HepG2 (cell line): ENCODE results near the gene TRDN. TPM values are rescaled to one million over a fixed set of nuclear protein-coding genes. Genes with fewer than 3 reads are reported as not detected.

Experiments used
- ATAC-seq: fragments of 200-7000 bp; cut with Tn5 transposase; 3 replicates; pipeline ENCODE4 v1.9.1; 2020; ENCODE audit warnings: mild to moderate bottlenecking, moderate library complexity
- BruUV-seq: library from RNA; stranded (reverse); fragments of 400-500 nt; replicated peaks from 2 replicates; lab custom pipeline; 2021; lab: Mats Ljungman, UMichigan
- CTCF ChIA-PET: fragments of 300-600 bp; formaldehyde crosslinking; extraction: SDS; loops from one replicate; lab custom pipeline; 2021; ENCODE audit warnings: low total read pairs, inconsistent platforms, low intra/inter-chr PET ratio; lab: Yijun Ruan, JAX
- POLR2A ChIA-PET: fragments of 350-600 bp; sonication (Branson Sonifier 250); formaldehyde crosslinking; loops from one replicate; lab custom pipeline; 2020; ENCODE audit warnings: antibody characterized with exemption, inconsistent platforms; lab: Yijun Ruan, JAX
- DNase-seq: peaks from one replicate; pipeline ENCODE4 v3.0.0-alpha.2; 2015; ENCODE audit warnings: low spot score
- FAIRE-seq: peaks from 3 replicates; lab custom pipeline; 2011; peaks lifted over from hg19 to GRCh38; lab: Jason Lieb, UNC
- H2AFZ ChIP-seq: one replicate; pipeline ENCODE4 v1.6.1; 2011; ENCODE audit warnings: low read length, inconsistent platforms
- H3K27ac ChIP-seq: fragments of 300-600 bp; 3 replicates; pipeline ENCODE4 v1.8.0; 2011; ENCODE audit warnings: mixed run types, mild to moderate bottlenecking, mixed read lengths, low read length, inconsistent platforms; ENCODE audit not compliant: insufficient read depth; ENCODE audit errors: extremely low read length
- H3K27me3 ChIP-seq, 2 experiments: fragments of 200-600 bp in 1 of 2; 2 replicates in 1 of 2; 3 replicates in 1 of 2; pipeline versions ENCODE4 v1.6.0 to v1.8.0; 2011; ENCODE audit warnings: low read length in 2 of 2, mild to moderate bottlenecking in 2 of 2, moderate library complexity in 2 of 2, inconsistent platforms in 1 of 2; ENCODE audit not compliant: insufficient read depth in 2 of 2, control insufficient read depth in 1 of 2
- H3K36me3 ChIP-seq, 2 experiments: fragments of 200-600 bp in 1 of 2; replicated peaks in 1 of 2; 2 replicates in 1 of 2; 3 replicates in 1 of 2; pipeline versions ENCODE4 v1.5.1 to v1.8.0; 2011; ENCODE audit warnings: low read length in 2 of 2, inconsistent platforms in 1 of 2; ENCODE audit not compliant: insufficient read depth in 2 of 2, control insufficient read depth in 1 of 2
- H3K4me1 ChIP-seq: 2 replicates; pipeline ENCODE4 v1.5.1; 2012; ENCODE audit warnings: low read length, inconsistent platforms; ENCODE audit not compliant: insufficient read depth
- H3K4me2 ChIP-seq: 2 replicates; pipeline ENCODE4 v1.6.0; 2011; ENCODE audit warnings: low read depth, low read length, inconsistent platforms
- H3K4me3 ChIP-seq, 3 experiments: fragments of 200-600 bp in 1 of 3; sonication (generic), shearing (Covaris generic) in 1 of 3; replicated peaks in 1 of 3; 2 replicates each; pipeline ENCODE4 v1.5.1; 2011 to 2016; ENCODE audit warnings: low read length in 3 of 3, inconsistent platforms in 2 of 3, low read depth in 2 of 3, mild to moderate bottlenecking in 2 of 3, control low read depth in 1 of 3, mixed read lengths in 1 of 3; ENCODE audit not compliant: insufficient read depth in 1 of 3
- H3K79me2 ChIP-seq: one replicate; pipeline ENCODE4 v1.6.1; 2011; ENCODE audit warnings: low read length, inconsistent platforms; ENCODE audit not compliant: insufficient read depth
- H3K9ac ChIP-seq: 2 replicates; pipeline ENCODE4 v1.6.0; 2011; ENCODE audit warnings: mild to moderate bottlenecking, low read depth, low read length, inconsistent platforms; ENCODE audit not compliant: insufficient read depth
- H3K9me3 ChIP-seq: 2 replicates; pipeline ENCODE4 v1.5.1; 2012; ENCODE audit warnings: mild to moderate bottlenecking, low read length
- H4K20me1 ChIP-seq: 2 replicates; pipeline ENCODE4 v1.6.0; 2011; ENCODE audit warnings: inconsistent platforms, mild to moderate bottlenecking, low read length, moderate library complexity; ENCODE audit not compliant: insufficient read depth
- AHDC1 ChIP-seq: sonication (generic); formaldehyde crosslinking; IDR thresholded peaks from 2 replicates; pipeline ENCODE4 v1.5.1; 2020; ENCODE audit warnings: mild to moderate bottlenecking, missing genetic modification reagents, borderline replicate concordance
- CTCF ChIP-seq: sonication (generic); formaldehyde crosslinking; IDR thresholded peaks from 2 replicates; pipeline ENCODE4 v1.5.0; 2020; ENCODE audit warnings: mild to moderate bottlenecking, missing genetic modification reagents, moderate library complexity
- GABPA ChIP-seq, 2 experiments: IDR thresholded peaks; 2 replicates each; pipeline ENCODE4 v1.6.1; 2011 to 2016; ENCODE audit warnings: low read depth in 2 of 2, low read length in 1 of 2, missing biosample characterization in 1 of 2, missing genetic modification characterization in 1 of 2
- KDM5B ChIP-seq: sonication (generic); formaldehyde crosslinking; IDR thresholded peaks from 2 replicates; pipeline ENCODE4 v1.4.0; 2020; ENCODE audit warnings: missing genetic modification reagents, mild to moderate bottlenecking, borderline replicate concordance
- MAFF ChIP-seq: IDR thresholded peaks from 2 replicates; pipeline ENCODE4 v1.6.1; 2011; ENCODE audit warnings: low read depth, low read length, improper control_type of control experiment
- MAFK ChIP-seq, 2 experiments: IDR thresholded peaks in 1 of 2; conservative IDR thresholded peaks in 1 of 2; 2 replicates each; pipeline ENCODE4 v1.6.1; 2011; ENCODE audit warnings: improper control_type of control experiment in 2 of 2, low read length in 2 of 2
- MTF1 ChIP-seq: sonication (generic); formaldehyde crosslinking; IDR thresholded peaks from 2 replicates; pipeline ENCODE4 v1.5.0; 2020; ENCODE audit warnings: missing genetic modification reagents
- RFX3 ChIP-seq: IDR thresholded peaks from 2 replicates; pipeline ENCODE4 v1.6.1; 2016; ENCODE audit warnings: missing biosample characterization, missing genetic modification reagents
- RFXAP ChIP-seq: sonication (generic); formaldehyde crosslinking; IDR thresholded peaks from 2 replicates; pipeline ENCODE4 v1.4.0; 2020; ENCODE audit warnings: missing genetic modification reagents, borderline replicate concordance
- TOPORS ChIP-seq: sonication (generic); formaldehyde crosslinking; IDR thresholded peaks from 2 replicates; pipeline ENCODE4 v1.8.0; 2023; ENCODE audit warnings: mild to moderate bottlenecking, missing genetic modification reagents
- TRIM24 ChIP-seq: sonication (generic); formaldehyde crosslinking; IDR thresholded peaks from 2 replicates; pipeline ENCODE4 v1.8.0; 2022; ENCODE audit warnings: mild to moderate bottlenecking, missing genetic modification reagents
- ZSCAN29 ChIP-seq: sonication (generic); formaldehyde crosslinking; conservative IDR thresholded peaks from 2 replicates; pipeline ENCODE4 v1.4.0; 2020; ENCODE audit warnings: mild to moderate bottlenecking, missing genetic modification reagents
- WGBS: methylation state at CpG from one replicate; pipeline ENCODE4 v1.1.6; 2017; ENCODE audit warnings: low lambda C conversion rate; 5-methylcytosine and 5-hydroxymethylcytosine counted together
- in situ Hi-C: cut with HindIII; loops from 2 replicates; pipeline ENCODE4 v1.10.0; 2017; ENCODE audit warnings: low pct_unique_long_range_greater_than_20kb; ENCODE audit not compliant: extremely low pct_ligation_motif_present
- intact Hi-C: fragments of 100-400 bp; cut with micrococcal nuclease; formaldehyde crosslinking; loops from one replicate; pipeline ENCODE4 v1.10.0; 2022; ENCODE audit not compliant: unreplicated experiment
- polyA plus RNA-seq, 8 experiments: library from polyadenylated mRNA; depleted of rRNA in 3 of 8; stranded (reverse) in 7 of 8; unstranded in 1 of 8; fragments of >200 nt; fragmentation: Illumina TruSeq in 4 of 8; extraction: Trizol in 4 of 8; gene quantifications; 2 replicates each; pipeline versions ENCODE4 v1.2.1 to v1.2.3, GENCODE V29; 2011 to 2016; ENCODE audit warnings: low read depth in 4 of 8, missing spikeins in 1 of 8, mixed read lengths in 1 of 8; ENCODE audit not compliant: insufficient read depth in 1 of 8
- total RNA-seq, 5 experiments: library from RNA; depleted of rRNA; stranded (reverse); fragments of >200 nt; fragmentation: Illumina TruSeq; extraction: Trizol; gene quantifications; 2 replicates each; pipeline ENCODE4 v1.2.3, GENCODE V29; 2016; ENCODE audit warnings: low read depth in 1 of 5

The TRDN gene
- total and polyA plus RNA-seq, 2 of the 13 experiments (the other 11 are each of a cell fraction or from before 2014, with no cell fraction given): not detected

GRCh38 chr6:123508290-123508689 is 128.5 kb downstream of the TRDN start (continued):
- TF ChIP-seq GABPA (IDR thresholded peaks at IDR 0.05; ENCODE audit: low read depth, low read length) (no peak), GABPA (CRISPR knock-in tag; IDR thresholded peaks at IDR 0.05; ENCODE audit: low read depth) (no peak), ZSCAN29 (CRISPR knock-in tag) (no peak), RFX3 (CRISPR knock-in tag) (no peak), MTF1 (CRISPR knock-in tag) (no peak), CTCF (no peak)

GRCh38 chr6:123507582-123507981 is 129.2 kb downstream of the TRDN start:
- intact Hi-C loops: no loop called here
- no peak overlapping the region for H3K4me3 ChIP-seq
- no peaks in the 10 kb centered on the region for H3K79me2 ChIP-seq
- H3K36me3 ChIP-seq: no peaks in the 10 kb centered on the region
- H3K9me3 ChIP-seq: no peaks in the 10 kb centered on the region
- H4K20me1 ChIP-seq: no peaks in the 10 kb centered on the region
- in situ Hi-C loops: no loop called here
- CTCF ChIA-PET: no interaction called here
- BruUV-seq: no TSS peak
- WGBS: 2% methylated on average over 2 of the region's 2 CpGs
- no peak overlapping the region for H2AFZ ChIP-seq
- no peak for FAIRE-seq
- H3K4me1 ChIP-seq: no peaks in the 10 kb centered on the region
- no peaks in the 10 kb centered on the region for H3K27me3 ChIP-seq
- DNase-seq: no peak
- no peak overlapping the region for H3K9ac ChIP-seq
- no peak overlapping the region for H3K27ac ChIP-seq
- no peak for ATAC-seq
- no peak overlapping the region for H3K4me2 ChIP-seq
- POLR2A ChIA-PET: no interaction called here
- TF ChIP-seq RFXAP (CRISPR knock-in tag) (no peak), MAFK (conservative IDR thresholded peaks at IDR 0.05 in 1 of 2, IDR thresholded peaks at IDR 0.05 in 1 of 2; ENCODE audit: low read length in 2 of 2) (peak; percentile 62 to 76; a peak in 3 of 4 replicates), AHDC1 (CRISPR knock-in tag) (no peak), TOPORS (no peak), KDM5B (CRISPR knock-in tag) (no peak), MAFF (peak; percentile 56; the same call in 1 of the 2 replicates), TRIM24 (CRISPR knock-in tag) (no peak)
